ENCODE results near the gene XYLT1.

XYLT1 gene

GRCh38 chr16:17331991-17332390, 138.8 kb downstream of the XYLT1 start:
- no peak for DNase-seq (ENCODE audit: low read depth)

GRCh38 chr16:17331071-17331607, 139.6 kb downstream of the XYLT1 start:
- DNase-seq (ENCODE audit: low read depth): peak; percentile 67

- DNase-seq (ENCODE audit: low read depth): no peak
Observed at GRCh38 chr16:17330044-17330443, 140.7 kb downstream of the XYLT1 start.

GRCh38 chr16:17329391-17329790, 141.4 kb downstream of the XYLT1 start:
- no peak for DNase-seq (ENCODE audit: low read depth)

- DNase-seq (ENCODE audit: low read depth): no peak
Observed at GRCh38 chr16:17328932-17329331, 141.8 kb downstream of the XYLT1 start.

- no peak for DNase-seq (ENCODE audit: low read depth)
Observed at GRCh38 chr16:17327664-17328335, 143.0 kb downstream of the XYLT1 start.

- DNase-seq (ENCODE audit: low read depth): no peak
Observed at GRCh38 chr16:17325476-17326143, 145.2 kb downstream of the XYLT1 start.

- DNase-seq (ENCODE audit: low read depth): no peak
Observed at GRCh38 chr16:17324451-17324850, 146.3 kb downstream of the XYLT1 start.

- DNase-seq (ENCODE audit: low read depth): no peak
Observed at GRCh38 chr16:17323171-17323570, 147.6 kb downstream of the XYLT1 start.

- DNase-seq (ENCODE audit: low read depth): no peak
Observed at GRCh38 chr16:17321824-17322223, 148.9 kb downstream of the XYLT1 start.

GRCh38 chr16:17320009-17320408, 150.8 kb downstream of the XYLT1 start:
- no peak for DNase-seq (ENCODE audit: low read depth)

- DNase-seq (ENCODE audit: low read depth): peak; percentile 89
Observed at GRCh38 chr16:17318238-17318637, 152.5 kb downstream of the XYLT1 start.

GRCh38 chr16:17316005-17316404, 154.8 kb downstream of the XYLT1 start:
- DNase-seq (ENCODE audit: low read depth): no peak

- DNase-seq (ENCODE audit: low read depth): no peak
Observed at GRCh38 chr16:17313793-17314547, 156.8 kb downstream of the XYLT1 start.

GRCh38 chr16:17313085-17313611, 157.6 kb downstream of the XYLT1 start:
- DNase-seq (ENCODE audit: low read depth): no peak

- no peak for DNase-seq (ENCODE audit: low read depth)
Observed at GRCh38 chr16:17312094-17312710, 158.6 kb downstream of the XYLT1 start.

GRCh38 chr16:17311333-17312093, 159.2 kb downstream of the XYLT1 start:
- no peak for DNase-seq (ENCODE audit: low read depth)

- DNase-seq (ENCODE audit: low read depth): no peak
Observed at GRCh38 chr16:17309510-17309909, 161.2 kb downstream of the XYLT1 start.

GRCh38 chr16:17308186-17308585, 162.6 kb downstream of the XYLT1 start:
- no peak for DNase-seq (ENCODE audit: low read depth)

GRCh38 chr16:17307504-17307903, 163.3 kb downstream of the XYLT1 start:
- no peak for DNase-seq (ENCODE audit: low read depth)

- DNase-seq (ENCODE audit: low read depth): no peak
Observed at GRCh38 chr16:17306745-17307144, 164.0 kb downstream of the XYLT1 start.

Measured in stromal cell of bone marrow (primary cell).